Measurements from ENCODE around the gene ZNF750.

GRCh38 chr17:82859431-82860403 is 19.9 kb upstream of the ZNF750 start:
- TF ChIP-seq, protein P1, sequence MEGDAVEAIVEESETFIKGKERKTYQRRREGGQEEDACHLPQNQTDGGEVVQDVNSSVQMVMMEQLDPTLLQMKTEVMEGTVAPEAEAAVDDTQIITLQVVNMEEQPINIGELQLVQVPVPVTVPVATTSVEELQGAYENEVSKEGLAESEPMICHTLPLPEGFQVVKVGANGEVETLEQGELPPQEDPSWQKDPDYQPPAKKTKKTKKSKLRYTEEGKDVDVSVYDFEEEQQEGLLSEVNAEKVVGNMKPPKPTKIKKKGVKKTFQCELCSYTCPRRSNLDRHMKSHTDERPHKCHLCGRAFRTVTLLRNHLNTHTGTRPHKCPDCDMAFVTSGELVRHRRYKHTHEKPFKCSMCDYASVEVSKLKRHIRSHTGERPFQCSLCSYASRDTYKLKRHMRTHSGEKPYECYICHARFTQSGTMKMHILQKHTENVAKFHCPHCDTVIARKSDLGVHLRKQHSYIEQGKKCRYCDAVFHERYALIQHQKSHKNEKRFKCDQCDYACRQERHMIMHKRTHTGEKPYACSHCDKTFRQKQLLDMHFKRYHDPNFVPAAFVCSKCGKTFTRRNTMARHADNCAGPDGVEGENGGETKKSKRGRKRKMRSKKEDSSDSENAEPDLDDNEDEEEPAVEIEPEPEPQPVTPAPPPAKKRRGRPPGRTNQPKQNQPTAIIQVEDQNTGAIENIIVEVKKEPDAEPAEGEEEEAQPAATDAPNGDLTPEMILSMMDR (IDR thresholded peaks at IDR 0.05 in 8 of 11, conservative IDR thresholded peaks at IDR 0.05 in 3 of 11) = peak in 3 of 11 experiments; percentile 18 to 22 (median 19)
- TF ChIP-seq POLR2A (IDR thresholded peaks at IDR 0.05) (no peak), POLR2AphosphoS5 (IDR thresholded peaks at IDR 0.05) (peak; percentile 57 to 85 (median 73))

Data from spleen (tissue), 7 donors.